Measurements from ENCODE around the gene MROH7.

MROH7 gene

DNA sequence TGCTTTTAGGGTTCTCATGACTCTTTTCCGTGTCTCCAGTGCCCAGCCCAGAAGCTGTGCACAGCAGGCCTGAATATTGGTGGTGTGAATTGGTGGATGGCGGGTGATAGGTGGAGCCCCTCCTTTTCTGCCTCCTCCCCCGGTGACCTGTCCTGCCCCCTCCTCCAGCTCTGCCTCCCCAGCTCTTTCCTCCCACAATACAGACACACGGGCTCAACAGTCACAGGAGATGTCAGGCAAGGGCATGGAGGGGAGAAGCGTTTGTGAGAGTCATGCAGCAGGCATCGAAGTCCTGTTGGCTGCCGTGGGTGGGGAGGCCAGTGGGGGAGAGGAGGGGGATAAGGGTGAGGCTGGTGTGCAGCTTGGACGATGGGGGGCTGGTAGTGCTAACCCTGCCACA lies 56.8 kb downstream of the MROH7 start:
- DNase-seq (ENCODE audit: low read depth): no peak

- DNase-seq (ENCODE audit: low read depth): no peak
These were observed 58.4 kb downstream of the MROH7 start for GRCh38 chr1:54699936-54700525.

DNA sequence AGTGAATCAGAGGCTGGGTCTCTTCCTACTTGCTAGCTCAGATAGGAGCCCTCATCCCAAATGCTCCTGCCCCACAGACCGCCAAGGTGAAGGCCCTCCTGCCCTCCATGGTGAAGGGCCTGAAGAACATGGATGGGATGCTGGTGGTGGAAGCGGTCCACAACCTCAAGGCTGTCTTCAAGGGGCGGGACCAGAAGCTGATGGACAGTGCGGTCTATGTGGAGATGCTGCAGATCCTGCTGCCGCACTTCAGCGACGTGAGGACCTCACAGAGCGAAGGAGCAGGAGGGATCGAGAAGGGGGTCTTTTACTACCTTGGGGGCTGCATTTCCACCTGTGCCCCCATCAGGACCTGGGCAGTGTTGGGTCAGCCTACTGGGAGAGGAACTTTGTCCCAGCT lies 59.5 kb downstream of the MROH7 start:
- DNase-seq (ENCODE audit: low read depth): no peak

GRCh38 chr1:54701996-54702395 lies 60.4 kb downstream of the MROH7 start:
- no peak for DNase-seq (ENCODE audit: low read depth)

DNA sequence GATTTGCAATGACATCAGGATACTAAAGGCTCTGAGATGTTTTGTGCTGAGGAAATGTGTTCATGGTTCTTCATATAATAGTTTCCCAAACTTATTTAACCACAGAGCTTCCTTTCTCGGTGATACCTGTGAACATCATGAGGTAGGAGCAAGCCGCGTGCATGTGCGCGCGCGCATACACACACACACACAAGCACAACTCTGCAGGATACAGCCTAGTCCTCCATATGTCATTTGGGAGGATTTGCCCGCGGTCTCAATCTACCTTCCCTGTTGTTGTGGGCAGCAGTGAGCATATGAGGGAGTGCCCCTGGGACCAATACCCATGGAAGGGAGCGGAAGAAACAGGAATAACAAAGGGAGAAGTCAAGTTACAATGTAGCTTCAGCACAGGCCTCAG lies 61.9 kb downstream of the MROH7 start:
- no peak for DNase-seq (ENCODE audit: low read depth)

DNA sequence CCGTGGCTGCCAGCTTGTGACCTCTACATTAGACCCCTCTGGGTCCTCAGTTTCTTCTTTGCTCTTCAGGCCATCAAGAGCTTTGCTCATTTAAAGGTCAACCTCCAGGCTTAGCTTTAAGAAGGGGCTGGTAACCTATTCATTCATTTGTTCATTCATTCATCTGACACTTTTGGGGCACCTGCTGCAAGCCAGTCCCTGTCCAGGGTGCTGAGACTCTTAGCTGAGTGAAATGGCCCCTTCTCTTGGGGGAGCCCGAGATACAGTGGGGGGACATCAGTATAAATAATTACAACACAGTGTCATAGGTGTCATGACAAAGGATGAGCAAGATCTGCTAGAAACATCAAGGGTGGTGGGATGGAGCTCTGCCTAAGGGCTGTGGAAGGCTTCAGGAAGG lies 63.6 kb downstream of the MROH7 start:
- DNase-seq (ENCODE audit: low read depth): no peak

DNA sequence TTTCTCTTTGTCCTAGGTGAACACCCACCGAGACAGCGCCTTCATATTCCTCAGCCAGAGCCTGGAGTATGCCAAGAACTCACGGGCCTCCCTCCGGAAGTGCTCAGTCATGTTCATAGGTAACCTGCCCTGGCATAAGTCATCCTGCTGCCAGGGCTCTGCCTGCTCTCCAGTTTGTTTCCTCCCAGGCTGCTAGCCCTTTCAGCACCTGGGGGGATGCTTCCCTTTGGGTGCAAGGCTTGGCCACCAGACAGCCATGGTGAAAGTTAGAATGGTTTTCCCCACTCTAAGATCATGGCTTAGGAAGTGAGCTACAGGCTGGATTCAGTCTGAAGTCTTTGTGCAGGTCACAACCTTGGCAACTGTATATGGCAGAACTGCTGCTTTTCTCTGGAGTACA lies 64.8 kb downstream of the MROH7 start:
- DNase-seq (ENCODE audit: low read depth): no peak

GRCh38 chr1:54708385-54708784 lies 66.8 kb downstream of the MROH7 start:
- DNase-seq (ENCODE audit: low read depth): no peak

DNA sequence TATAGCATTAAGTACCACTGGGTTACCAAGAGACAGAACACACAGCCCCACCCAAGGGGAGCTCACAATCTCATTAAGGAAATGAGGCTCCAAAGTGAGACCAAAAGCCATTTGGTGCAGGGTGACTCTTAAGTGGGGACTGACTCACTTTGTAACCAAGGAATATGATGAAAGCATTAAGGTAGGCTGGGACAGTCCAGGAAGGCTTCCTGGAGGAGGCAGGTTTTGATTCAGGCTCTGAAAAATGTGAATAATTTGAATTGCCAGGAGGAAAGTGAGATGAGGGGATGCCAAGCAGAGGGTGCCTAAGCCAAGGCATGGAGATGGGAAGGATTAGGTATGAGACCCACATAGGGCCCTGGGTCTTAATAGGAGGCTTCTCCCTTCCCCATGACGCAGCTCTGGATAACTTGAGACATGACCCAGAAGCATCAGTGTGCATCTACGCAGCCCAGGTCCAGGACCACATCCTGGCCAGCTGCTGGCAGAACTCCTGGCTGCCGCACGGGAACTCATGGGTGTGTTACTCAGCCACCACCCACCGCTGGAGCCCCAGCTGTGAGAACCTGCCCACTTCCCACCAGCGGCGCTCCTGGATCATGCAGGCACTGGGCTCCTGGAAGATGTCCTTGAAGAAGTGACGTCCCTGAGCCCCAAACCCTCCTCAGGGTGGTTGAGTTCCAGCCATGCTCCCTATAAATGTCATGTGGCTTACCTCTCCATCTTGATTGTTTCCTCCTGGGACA lies 68.1 kb downstream of the MROH7 start:
- DNase-seq (ENCODE audit: low read depth): no peak

- DNase-seq (ENCODE audit: low read depth): no peak
These were observed 68.8 kb downstream of the MROH7 start for GRCh38 chr1:54710434-54710833.

DNA sequence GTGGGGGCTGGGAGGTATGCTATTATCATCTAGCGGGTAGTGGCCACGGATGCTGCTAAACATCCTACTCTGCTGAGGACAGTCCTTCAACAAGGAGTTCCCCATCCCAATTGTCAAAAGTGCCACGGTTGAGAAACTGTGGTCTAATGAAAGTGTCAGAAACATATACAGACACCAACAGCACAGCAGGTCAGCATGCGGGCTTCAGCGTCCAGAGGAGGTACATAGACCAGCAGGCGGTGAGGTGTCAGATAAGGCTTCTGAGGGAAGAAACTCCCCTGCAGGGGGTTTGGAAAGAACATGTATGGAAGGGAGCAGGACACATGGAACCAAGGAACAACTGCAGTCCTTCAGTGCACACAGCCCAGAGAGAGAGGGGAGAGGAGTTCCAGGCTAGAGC lies 69.3 kb downstream of the MROH7 start:
- DNase-seq (ENCODE audit: low read depth): no peak

DNA sequence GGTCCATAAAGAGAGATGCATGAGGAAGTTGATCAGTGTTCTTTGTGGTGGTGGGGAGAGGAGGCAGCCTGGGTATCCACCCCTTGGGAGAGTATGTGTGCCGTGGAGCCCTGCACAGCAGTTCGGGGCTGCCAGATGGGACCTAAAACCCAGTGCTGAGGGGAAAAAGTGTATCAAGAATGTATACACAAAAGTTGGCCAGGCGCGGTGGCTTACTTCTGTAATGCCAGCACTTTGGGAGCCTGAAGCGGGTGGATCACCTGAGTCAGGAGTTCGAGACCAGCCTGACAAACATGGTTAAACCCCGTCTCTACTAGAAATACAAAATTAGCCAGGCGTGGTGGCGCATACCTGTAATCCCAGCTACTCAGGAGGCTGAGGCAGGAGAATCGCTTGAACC lies 70.0 kb downstream of the MROH7 start:
- no peak for DNase-seq (ENCODE audit: low read depth)

DNA sequence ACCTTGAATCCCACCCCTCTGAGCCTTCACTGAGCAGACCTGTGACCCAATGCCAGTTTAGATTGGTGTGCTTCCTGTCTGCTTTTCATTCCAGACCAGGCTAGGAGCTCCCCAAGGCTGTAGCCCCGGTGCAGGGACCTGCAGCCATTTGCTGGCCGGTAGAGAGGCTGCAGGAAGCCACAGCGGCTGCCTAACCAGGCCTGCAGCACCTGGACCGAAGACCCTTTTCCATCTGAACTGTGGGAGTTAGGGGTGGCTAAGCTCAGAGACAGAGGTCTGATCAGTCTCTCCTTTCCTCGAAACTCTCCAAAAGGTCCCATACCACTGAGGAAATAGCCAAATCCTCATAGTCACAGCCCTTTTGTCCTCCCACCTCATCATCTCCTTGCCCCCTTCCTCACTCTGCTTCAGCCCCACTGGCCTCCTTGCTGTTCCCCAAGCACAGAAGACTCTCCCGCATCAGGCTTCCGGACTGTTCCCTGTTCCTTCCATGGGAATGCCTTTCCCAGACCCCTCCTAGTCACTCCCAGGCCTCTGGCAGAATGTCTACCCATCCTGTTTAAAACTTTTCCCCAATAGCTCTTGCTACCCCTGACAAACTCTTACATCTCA lies 73.4 kb downstream of the MROH7 start:
- no peak for DNase-seq (ENCODE audit: low read depth)

DNA sequence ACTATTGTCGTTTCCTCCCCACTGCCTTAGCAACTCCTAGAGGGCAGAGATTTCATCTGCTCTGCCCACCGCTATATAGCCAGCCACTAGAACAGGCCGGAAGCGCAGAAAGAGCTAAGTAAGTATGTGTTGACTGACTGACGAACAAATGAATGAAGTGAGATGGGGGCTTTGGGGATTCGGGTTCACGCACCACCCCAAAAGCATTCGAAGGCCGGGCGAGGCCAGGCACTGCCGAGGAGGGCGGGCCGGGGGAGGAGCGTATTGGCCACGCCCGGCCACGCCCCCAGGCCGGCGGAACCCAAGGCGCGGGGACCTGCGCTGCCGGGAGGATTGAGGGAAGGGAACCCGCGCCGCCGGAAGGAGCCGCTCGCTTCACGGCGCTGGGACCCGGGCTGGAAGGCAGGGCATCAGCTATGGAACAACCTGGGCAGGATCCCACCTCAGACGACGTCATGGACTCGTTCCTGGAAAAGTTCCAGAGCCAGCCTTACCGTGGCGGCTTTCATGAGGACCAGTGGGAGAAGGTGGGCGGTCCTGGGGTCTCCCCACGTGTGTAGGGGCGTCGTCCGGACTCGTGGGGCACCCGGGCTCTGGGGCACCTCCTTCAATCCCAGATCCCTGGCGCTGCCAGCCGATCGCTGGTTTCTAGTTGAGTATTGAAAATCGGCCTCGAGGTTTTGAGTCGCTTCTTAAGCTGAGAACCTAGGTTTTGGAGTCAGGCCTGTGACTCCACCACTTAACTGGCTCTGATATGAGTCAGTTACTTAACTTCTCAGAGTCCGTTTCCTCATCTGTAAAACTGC lies 74.1 kb downstream of the MROH7 start, which contains the start of gene TTC4:
TTC4 (plus strand) TSS at position 369 of the 806 bp plus-strand sequence; CDS start at position 417, 48 bp downstream.
- DNase-seq (ENCODE audit: low read depth): peak; percentile 74

DNA sequence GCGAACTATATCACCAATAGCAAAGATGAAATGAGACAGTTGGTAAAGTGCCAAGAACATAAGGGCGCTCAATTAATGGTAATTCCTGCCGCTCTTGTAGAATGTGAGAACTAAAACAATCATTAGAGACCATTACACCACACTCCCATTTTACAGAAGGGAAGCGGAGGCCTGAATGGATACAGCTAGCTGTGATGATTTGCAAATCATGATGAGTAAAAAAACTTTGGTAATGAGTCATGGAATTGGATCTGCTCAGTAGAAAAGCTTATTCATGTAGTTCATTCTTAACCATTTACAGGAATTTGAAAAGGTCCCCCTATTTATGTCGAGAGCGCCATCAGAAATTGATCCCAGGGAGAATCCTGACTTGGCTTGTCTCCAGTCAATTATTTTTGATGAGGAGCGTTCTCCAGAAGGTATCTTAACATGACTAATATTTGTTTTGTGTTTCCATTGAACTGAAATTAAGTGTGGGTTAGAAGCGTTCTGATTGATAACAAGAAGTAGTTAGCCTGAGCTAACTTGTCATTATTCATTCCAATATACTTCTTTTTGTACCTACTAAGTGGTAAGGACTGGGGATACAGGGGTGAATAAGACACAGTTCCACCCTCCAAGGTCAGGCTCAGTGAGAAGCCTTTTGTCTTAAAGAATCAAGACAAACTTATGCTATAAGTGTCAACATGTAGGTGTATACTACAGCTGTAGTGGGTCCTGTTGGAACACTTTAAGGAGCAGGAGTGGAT lies 74.9 kb downstream of the MROH7 start:
- no peak for DNase-seq (ENCODE audit: low read depth)

- DNase-seq (ENCODE audit: low read depth): no peak
These were observed 80.1 kb downstream of the MROH7 start for GRCh38 chr1:54721719-54722118.

GRCh38 chr1:54723985-54724384 lies 82.4 kb downstream of the MROH7 start:
- DNase-seq (ENCODE audit: low read depth): no peak

DNA sequence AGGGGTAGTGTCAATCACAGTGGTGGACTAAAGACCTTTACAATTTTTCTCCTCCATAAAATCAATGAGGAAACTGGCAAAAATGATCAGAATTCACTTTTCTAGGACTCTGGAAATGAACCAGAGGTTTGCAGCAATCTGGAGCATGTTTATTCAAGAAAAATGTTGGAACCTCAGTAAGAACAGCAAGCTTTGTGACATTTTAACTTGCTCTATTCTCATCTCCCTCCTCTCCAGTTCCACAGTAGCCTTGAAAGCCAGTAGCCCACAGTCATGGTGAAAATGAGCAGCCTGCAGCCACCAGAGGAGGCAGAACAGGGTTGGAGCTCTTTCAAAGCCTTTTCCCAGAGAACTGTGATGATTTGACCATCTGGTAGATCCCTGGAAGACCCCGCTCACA lies 83.2 kb downstream of the MROH7 start:
- no peak for DNase-seq (ENCODE audit: low read depth)

DNA sequence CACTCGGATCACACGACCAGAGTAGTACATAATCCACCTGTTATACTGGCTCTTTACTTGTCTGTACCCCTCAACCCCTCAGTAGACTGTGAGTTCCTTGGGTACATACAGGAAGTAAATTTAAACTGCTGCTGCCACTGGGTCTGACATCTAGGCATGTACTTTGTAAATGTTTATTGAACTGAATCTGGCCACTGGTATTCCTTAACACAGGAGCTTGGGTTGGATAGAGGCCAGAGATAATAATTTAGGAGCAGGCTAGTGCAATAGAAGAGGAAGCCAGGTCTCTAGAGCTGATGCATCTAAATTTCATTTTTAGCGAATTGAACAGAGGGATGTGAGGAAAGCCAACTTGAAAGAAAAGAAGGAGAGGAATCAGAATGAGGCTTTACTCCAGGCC lies 86.4 kb downstream of the MROH7 start:
- no peak for DNase-seq (ENCODE audit: low read depth)

DNA sequence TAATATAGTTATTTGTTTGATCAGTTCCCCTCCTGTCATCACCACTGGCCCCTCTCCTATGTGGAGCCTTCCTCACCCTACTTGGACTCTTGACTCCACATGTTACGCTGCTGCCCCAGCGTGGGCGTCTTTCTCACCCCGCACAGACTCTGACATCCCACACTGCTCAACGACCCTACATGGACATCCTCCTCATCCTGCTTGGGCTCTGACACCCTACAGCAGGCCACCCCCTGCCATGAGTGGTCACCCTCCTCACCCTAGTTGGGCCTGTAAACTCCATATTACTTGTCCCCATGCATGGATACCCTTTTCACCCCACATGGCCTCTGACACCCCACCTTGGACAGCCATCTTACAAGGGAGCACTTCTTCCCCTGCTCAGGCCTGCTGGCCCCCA lies 95.1 kb downstream of the MROH7 start:
- no peak for DNase-seq (ENCODE audit: low read depth)

DNA sequence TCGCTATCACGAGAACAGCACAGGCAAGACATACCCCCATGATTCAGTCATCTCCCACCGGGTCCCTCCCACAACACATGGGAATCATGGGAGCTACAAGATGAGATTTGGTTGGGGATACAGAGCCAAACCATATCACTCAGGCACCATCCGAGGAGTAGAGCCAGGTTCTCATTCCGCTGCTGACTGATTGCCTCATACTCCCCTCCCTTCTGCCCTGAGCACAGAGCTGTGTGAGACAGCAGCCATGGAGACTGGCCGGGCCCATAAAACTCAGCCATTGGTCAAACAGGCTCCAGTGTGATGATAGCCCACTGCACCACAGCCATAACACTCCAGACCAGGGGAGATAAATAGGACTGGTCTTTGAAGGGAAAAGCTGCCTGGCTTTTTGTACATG lies 96.7 kb downstream of the MROH7 start:
- DNase-seq (ENCODE audit: low read depth): no peak

DNA sequence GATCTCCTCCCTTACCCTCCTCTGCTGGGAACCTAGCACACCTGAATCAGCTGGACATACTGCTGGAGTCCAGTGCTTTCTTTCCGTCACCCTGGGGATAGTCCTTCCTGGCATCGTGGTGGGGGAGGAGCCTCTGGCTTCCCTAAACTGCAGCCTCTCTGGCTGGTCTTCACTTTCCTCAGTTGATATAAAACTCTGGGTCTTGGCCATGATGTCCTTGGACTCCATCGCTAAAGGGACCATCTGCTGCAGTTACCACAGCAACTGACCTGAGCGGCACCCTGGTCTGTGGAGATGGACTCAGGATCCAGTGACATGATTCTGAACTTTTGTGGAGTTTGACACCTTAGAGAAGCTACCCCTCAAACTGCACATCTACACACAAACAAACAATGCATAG lies 99.9 kb downstream of the MROH7 start:
- no peak for DNase-seq (ENCODE audit: low read depth)

All from activated T-helper 1 cell treated with Interleukin-2 at 50 U/mL for 16 hours (primary cell).